Measurements from ENCODE around the gene RBM19. TPM values are rescaled to one million over a fixed set of nuclear protein-coding genes. Genes with fewer than 3 reads are reported as not detected.

Gene RBM19
- total and polyA plus RNA-seq, 9 donors: 11.6 to 44.0 (median 33.9) TPM

DNA sequence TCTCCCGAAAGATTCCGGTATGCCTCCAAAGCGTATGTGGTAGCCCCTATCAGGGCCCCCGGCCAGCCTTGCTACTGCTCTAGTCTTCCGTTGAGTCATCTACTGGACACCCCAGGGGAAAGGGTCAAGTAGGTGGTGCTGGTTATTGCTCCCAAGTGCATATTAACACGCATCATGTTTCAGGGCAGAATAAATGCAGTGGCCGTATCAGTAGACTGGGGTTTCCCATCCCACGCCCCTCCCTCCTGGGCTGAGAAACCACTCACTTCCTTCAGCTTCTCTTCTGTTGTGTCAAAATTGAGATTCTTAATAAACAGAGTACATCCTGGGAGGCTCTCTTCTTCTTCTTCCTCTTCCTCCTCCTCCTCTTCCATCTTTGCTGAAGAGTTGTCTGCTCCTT is 39.3 kb downstream of the RBM19 start:
- Histone ChIP-seq H3K36me3 (no peaks in the 10 kb centered on the region), H3K4me3 (no peak overlapping the region), H3K27ac (no peak overlapping the region), H3K9me3 (no peaks in the 10 kb centered on the region), H3K27me3 (no peaks in the 10 kb centered on the region), H3K4me1 (ENCODE audit: insufficient read depth) (peaks cover 4% of the 10 kb centered on the region)
- DNase-seq: no peak
- WGBS, 3 donors: 94 to 97% (median 96%) methylated on average over 8 of the region's 8 CpGs
- intact Hi-C loops (cut with DNase I): no loop called here
- TF ChIP-seq, protein P1, sequence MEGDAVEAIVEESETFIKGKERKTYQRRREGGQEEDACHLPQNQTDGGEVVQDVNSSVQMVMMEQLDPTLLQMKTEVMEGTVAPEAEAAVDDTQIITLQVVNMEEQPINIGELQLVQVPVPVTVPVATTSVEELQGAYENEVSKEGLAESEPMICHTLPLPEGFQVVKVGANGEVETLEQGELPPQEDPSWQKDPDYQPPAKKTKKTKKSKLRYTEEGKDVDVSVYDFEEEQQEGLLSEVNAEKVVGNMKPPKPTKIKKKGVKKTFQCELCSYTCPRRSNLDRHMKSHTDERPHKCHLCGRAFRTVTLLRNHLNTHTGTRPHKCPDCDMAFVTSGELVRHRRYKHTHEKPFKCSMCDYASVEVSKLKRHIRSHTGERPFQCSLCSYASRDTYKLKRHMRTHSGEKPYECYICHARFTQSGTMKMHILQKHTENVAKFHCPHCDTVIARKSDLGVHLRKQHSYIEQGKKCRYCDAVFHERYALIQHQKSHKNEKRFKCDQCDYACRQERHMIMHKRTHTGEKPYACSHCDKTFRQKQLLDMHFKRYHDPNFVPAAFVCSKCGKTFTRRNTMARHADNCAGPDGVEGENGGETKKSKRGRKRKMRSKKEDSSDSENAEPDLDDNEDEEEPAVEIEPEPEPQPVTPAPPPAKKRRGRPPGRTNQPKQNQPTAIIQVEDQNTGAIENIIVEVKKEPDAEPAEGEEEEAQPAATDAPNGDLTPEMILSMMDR (IDR thresholded peaks at IDR 0.05): no peak
- TF ChIP-seq POLR2A (IDR thresholded peaks at IDR 0.05) (no peak), EP300 (IDR thresholded peaks at IDR 0.05) (no peak)

GRCh38 chr12:113924341-113924740 is 41.8 kb downstream of the RBM19 start:
- no peaks in the 10 kb centered on the region for H3K9me3 ChIP-seq
- no peaks in the 10 kb centered on the region for H3K36me3 ChIP-seq
- H3K27ac ChIP-seq: no peak overlapping the region
- DNase-seq: no peak
- 62 to 76% (median 64%) methylated on average over 4 of the region's 4 CpGs for WGBS, 3 donors
- intact Hi-C loops (cut with DNase I): no loop called here
- no peaks in the 10 kb centered on the region for H3K4me1 ChIP-seq (ENCODE audit: insufficient read depth)
- no peak overlapping the region for H3K4me3 ChIP-seq
- no peaks in the 10 kb centered on the region for H3K27me3 ChIP-seq
- TF ChIP-seq POLR2A (IDR thresholded peaks at IDR 0.05): no peak
- TF ChIP-seq EP300 (IDR thresholded peaks at IDR 0.05): no peak
- TF ChIP-seq, protein P1 (IDR thresholded peaks at IDR 0.05): no peak

DNA sequence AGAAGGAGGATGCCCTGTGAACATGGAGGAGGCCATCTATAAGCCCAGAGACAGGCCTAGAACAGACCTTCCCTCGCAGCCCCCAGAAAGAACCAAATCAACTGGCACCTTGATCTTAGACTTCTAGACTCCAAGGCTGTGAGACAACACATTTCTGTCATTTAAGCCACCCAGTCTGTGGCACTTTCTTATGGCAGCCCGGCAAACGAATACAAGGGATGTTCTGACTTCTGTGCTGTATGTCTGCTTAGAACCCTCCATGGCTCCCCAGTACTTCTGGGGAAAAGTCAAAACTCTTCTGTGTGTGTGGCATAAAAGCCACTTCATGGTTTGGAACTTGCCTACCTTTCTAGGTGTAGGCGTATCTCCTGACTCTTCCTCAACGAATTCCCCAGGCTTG is 42.9 kb downstream of the RBM19 start:
- Histone ChIP-seq H3K4me3 (no peak overlapping the region), H3K27ac (no peak overlapping the region), H3K4me1 (ENCODE audit: insufficient read depth) (no peaks in the 10 kb centered on the region), H3K36me3 (no peaks in the 10 kb centered on the region), H3K9me3 (no peaks in the 10 kb centered on the region), H3K27me3 (no peaks in the 10 kb centered on the region)
- TF ChIP-seq, protein P1 (IDR thresholded peaks at IDR 0.05): no peak
- TF ChIP-seq POLR2A (IDR thresholded peaks at IDR 0.05): no peak
- no peak for TF ChIP-seq EP300 (IDR thresholded peaks at IDR 0.05)
- intact Hi-C loops (cut with DNase I): no loop called here
- WGBS, 3 donors: 94 to 95% (median 94%) methylated on average over 5 of the region's 5 CpGs
- no peak for DNase-seq

DNA sequence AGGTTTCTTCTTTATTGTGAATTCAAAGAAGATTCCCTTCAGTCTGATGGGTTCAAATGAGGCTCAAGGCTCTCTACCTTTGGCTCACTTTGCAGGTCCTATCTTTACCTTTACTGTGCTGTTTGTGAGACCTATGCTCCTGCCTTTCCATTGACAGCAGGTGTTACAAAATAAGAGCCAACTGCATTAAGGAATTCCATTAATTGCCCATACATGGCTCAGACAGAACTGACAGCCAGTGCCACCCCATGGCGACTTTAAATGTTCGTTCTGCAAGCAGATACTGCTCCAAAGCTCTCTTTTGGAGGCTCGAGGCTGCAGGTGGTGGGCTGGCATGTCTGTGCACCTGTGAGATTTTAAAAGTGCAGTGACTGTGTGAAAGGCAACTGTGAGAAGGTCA is 44.7 kb downstream of the RBM19 start:
- H3K9me3 ChIP-seq: no peaks in the 10 kb centered on the region
- H3K27me3 ChIP-seq: no peaks in the 10 kb centered on the region
- WGBS, 3 donors: 84 to 91% (median 88%) methylated on average over 3 of the region's 3 CpGs
- H3K27ac ChIP-seq: no peak overlapping the region
- TF ChIP-seq, protein P1 (IDR thresholded peaks at IDR 0.05): no peak
- TF ChIP-seq POLR2A (IDR thresholded peaks at IDR 0.05) (no peak), EP300 (IDR thresholded peaks at IDR 0.05) (no peak)
- DNase-seq: no peak
- H3K36me3 ChIP-seq: no peaks in the 10 kb centered on the region
- intact Hi-C loops (cut with DNase I): no loop called here
- no peaks in the 10 kb centered on the region for H3K4me1 ChIP-seq (ENCODE audit: insufficient read depth)
- no peak overlapping the region for H3K4me3 ChIP-seq
